HCT116 (cell line): Measurements from ENCODE around the gene DOHH. TPM values are rescaled to one million over a fixed set of nuclear protein-coding genes. Genes with fewer than 3 reads are reported as not detected.

Source experiments
- ATAC-seq: fragments of 200-7000 bp; cut with Tn5 transposase; 2 replicates; pipeline ENCODE4 v1.9.1; 2020; ENCODE audit warnings: mild to moderate bottlenecking, moderate library complexity
- BruUV-seq: library from RNA; stranded (reverse); fragments of 400-500 nt; replicated peaks from 2 replicates; lab custom pipeline; 2021; lab: Mats Ljungman, UMichigan
- CTCF ChIA-PET: fragments of 300-600 bp; sonication (Branson Sonifier 250); formaldehyde crosslinking; loops from one replicate; lab custom pipeline; 2021; ENCODE audit warnings: antibody characterized with exemption; lab: Charles Lee
- POLR2A ChIA-PET: fragments of 300-600, 350-600 bp; sonication (Branson Sonifier 250); formaldehyde crosslinking; loops from one replicate; lab custom pipeline; 2021; ENCODE audit warnings: antibody characterized with exemption; lab: Charles Lee
- RAD21 ChIA-PET, 2 experiments: fragments of 300-600 bp; sonication (Branson Sonifier 250); formaldehyde crosslinking; loops; one replicate each; lab custom pipeline; 2023; ENCODE audit warnings: low total read pairs in 2 of 2; ENCODE audit not compliant: uncharacterized antibody in 2 of 2, unreplicated experiment in 2 of 2, low non-redundant PET in 1 of 2; lab: Charles Lee
- DNase-seq: peaks from one replicate; pipeline ENCODE4 v3.0.0-alpha.2; 2010; ENCODE audit warnings: low read depth, low spot score
- H2AFZ ChIP-seq: fragments of 200-600 bp; shearing (Covaris generic), sonication (generic); 2 replicates; pipeline ENCODE4 v1.6.1; 2017; ENCODE audit warnings: low read depth, mixed run types, mixed read lengths, antibody characterized with exemption, low read length; ENCODE audit not compliant: poor library complexity, severe bottlenecking
- H3K27ac ChIP-seq: 2 replicates; pipeline ENCODE4 v1.5.1; 2012; ENCODE audit warnings: low read depth, low read length
- H3K27me3 ChIP-seq: fragments of 200-600 bp; sonication (generic); 2 replicates; pipeline ENCODE4 v1.6.1; 2016; ENCODE audit warnings: mixed run types, low read length, mixed read lengths; ENCODE audit not compliant: insufficient read depth
- H3K36me3 ChIP-seq, 2 experiments: fragments of 200-500 bp in 1 of 2; fragments of 200-600 bp in 1 of 2; sonication (Bioruptor generic) in 1 of 2; sonication (generic) in 1 of 2; 2 replicates each; pipeline versions ENCODE4 v1.5.1 to v1.6.1; 2014 to 2016; ENCODE audit warnings: low read length in 2 of 2, inconsistent platforms in 1 of 2, mixed read lengths in 1 of 2, mixed run types in 1 of 2; ENCODE audit not compliant: insufficient read depth in 2 of 2, control insufficient read depth in 1 of 2
- H3K4me1 ChIP-seq, 2 experiments: fragments of 200-600 bp in 1 of 2; sonication (generic) in 1 of 2; 2 replicates each; pipeline versions ENCODE4 v1.5.1 to v1.6.1; 2012 to 2017; ENCODE audit warnings: low read length in 2 of 2, inconsistent platforms in 1 of 2, mild to moderate bottlenecking in 1 of 2, mixed read lengths in 1 of 2, mixed run types in 1 of 2, moderate library complexity in 1 of 2; ENCODE audit not compliant: insufficient read depth in 2 of 2, control insufficient read depth in 1 of 2
- H3K4me2 ChIP-seq: fragments of 200-600 bp; sonication (generic); 2 replicates; pipeline ENCODE4 v1.6.1; 2017; ENCODE audit warnings: mixed run types, low read length, mixed read lengths
- H3K4me3 ChIP-seq, 2 experiments: fragments of 200-600 bp in 1 of 2; sonication (generic) in 1 of 2; replicated peaks in 1 of 2; 2 replicates each; pipeline ENCODE4 v1.5.1; 2011 to 2016; ENCODE audit warnings: low read length in 2 of 2, control low read depth in 1 of 2, low read depth in 1 of 2, mild to moderate bottlenecking in 1 of 2, mixed read lengths in 1 of 2, mixed run types in 1 of 2
- H3K79me2 ChIP-seq: fragments of 200-600 bp; sonication (generic); 2 replicates; pipeline ENCODE4 v1.6.1; 2017; ENCODE audit warnings: mild to moderate bottlenecking, mixed run types, low read length, moderate library complexity, mixed read lengths; ENCODE audit not compliant: insufficient read depth
- H3K9ac ChIP-seq: fragments of 200-600 bp; sonication (generic); 2 replicates; pipeline ENCODE4 v1.6.1; 2016; ENCODE audit warnings: low read length, mixed read lengths
- H3K9me2 ChIP-seq: fragments of 200-600 bp; sonication (generic), shearing (Covaris generic); 2 replicates; pipeline ENCODE4 v1.6.1; 2017; ENCODE audit warnings: mixed run types, mild to moderate bottlenecking, moderate library complexity; ENCODE audit not compliant: insufficient read depth
- H3K9me3 ChIP-seq, 2 experiments: fragments of 200-500 bp in 1 of 2; fragments of 200-600 bp in 1 of 2; sonication (Bioruptor generic) in 1 of 2; sonication (generic) in 1 of 2; 2 replicates each; pipeline ENCODE4 v1.6.1; 2014 to 2017; ENCODE audit warnings: low read length in 2 of 2, mixed read lengths in 2 of 2, inconsistent platforms in 1 of 2, low read depth in 1 of 2, mild to moderate bottlenecking in 1 of 2, mixed run types in 1 of 2, moderate library complexity in 1 of 2; ENCODE audit not compliant: control insufficient read depth in 1 of 2, insufficient read depth in 1 of 2
- H4K20me1 ChIP-seq: fragments of 200-600 bp; sonication (generic), shearing (Covaris generic); 2 replicates; pipeline ENCODE4 v1.6.1; 2017; ENCODE audit warnings: mixed run types, mild to moderate bottlenecking, moderate library complexity; ENCODE audit not compliant: insufficient read depth
- CBX3 ChIP-seq: IDR thresholded peaks from 2 replicates; pipeline ENCODE4 v1.6.1; 2012; ENCODE audit warnings: low read depth
- CEBPB ChIP-seq: IDR thresholded peaks from 2 replicates; pipeline ENCODE4 v1.6.1; 2012; ENCODE audit warnings: low read depth
- JUND ChIP-seq: IDR thresholded peaks from 2 replicates; pipeline ENCODE4 v1.6.1; 2012
- MAX ChIP-seq: IDR thresholded peaks from 2 replicates; pipeline ENCODE4 v1.6.1; 2012
- POLR2A ChIP-seq: IDR thresholded peaks from 2 replicates; pipeline ENCODE4 v1.7.0; 2011; ENCODE audit warnings: borderline replicate concordance; ENCODE audit not compliant: insufficient read depth, insufficient read length; ENCODE audit errors: extremely low read depth
- POLR2AphosphoS5 ChIP-seq: IDR thresholded peaks from 2 replicates; pipeline ENCODE4 v1.6.1; 2011; ENCODE audit warnings: mild to moderate bottlenecking, low read depth, low read length, moderate library complexity
- RAD21 ChIP-seq: IDR thresholded peaks from 2 replicates; pipeline ENCODE4 v1.6.1; 2012; ENCODE audit warnings: low read depth, mild to moderate bottlenecking
- SRF ChIP-seq: IDR thresholded peaks from 2 replicates; pipeline ENCODE4 v1.6.1; 2012; ENCODE audit warnings: low read depth
- TCF7L2 ChIP-seq: IDR thresholded peaks from 2 replicates; pipeline ENCODE4 v1.7.0; 2011; ENCODE audit warnings: borderline replicate concordance, inconsistent platforms; ENCODE audit not compliant: insufficient read depth, insufficient read length; ENCODE audit errors: extremely low read depth
- YY1 ChIP-seq: IDR thresholded peaks from 2 replicates; pipeline ENCODE4 v1.6.1; 2011; ENCODE audit warnings: low read length, low read depth, moderate library complexity, mild to moderate bottlenecking; ENCODE audit not compliant: insufficient replicate concordance; ENCODE audit errors: extremely low read depth
- ZFX ChIP-seq: fragments of 450-650 bp; IDR thresholded peaks from 2 replicates; pipeline ENCODE4 v1.6.1; 2017
- ZNF274 ChIP-seq: fragments of 200-500 bp; sonication (Bioruptor generic); IDR thresholded peaks from 2 replicates; pipeline ENCODE4 v1.6.1; 2014; ENCODE audit warnings: mild to moderate bottlenecking, low read depth, low read length, inconsistent platforms
- intact Hi-C: fragments of 100-400 bp; cut with micrococcal nuclease; formaldehyde crosslinking; loops from 2 replicates; pipeline ENCODE4 v1.10.0; 2022
- total RNA-seq: library from RNA; stranded (reverse); gene quantifications from one replicate; pipeline ENCODE4 v1.2.1, GENCODE V29; 2021; ENCODE audit not compliant: unreplicated experiment
- TF ChIP-seq, protein P1 (sequence below), 3 experiments: fragments of 200-600 bp in 1 of 3; sonication (generic) in 1 of 3; IDR thresholded peaks in 2 of 3; conservative IDR thresholded peaks in 1 of 3; 2 replicates each; pipeline ENCODE4 v1.5.1; 2012 to 2017; ENCODE audit warnings: low read depth in 2 of 3, low read length in 2 of 3, antibody characterized with exemption in 1 of 3, borderline replicate concordance in 1 of 3, control low read depth in 1 of 3, mild to moderate bottlenecking in 1 of 3, mixed read lengths in 1 of 3, mixed run types in 1 of 3, moderate library complexity in 1 of 3; ENCODE audit not compliant: insufficient read depth in 1 of 3
- TF ChIP-seq, protein P2 (sequence below): IDR thresholded peaks from 2 replicates; pipeline ENCODE4 v1.6.1; 2012; ENCODE audit warnings: low read depth

DOHH gene
- total RNA-seq, 1 experiment from 2014 or later: 20.9 TPM

- intact Hi-C loops: no loop called here
- TF ChIP-seq MAX: no peak
- TF ChIP-seq POLR2AphosphoS5: no peak
- TF ChIP-seq ZNF274: no peak
- no peak for TF ChIP-seq YY1
- TF ChIP-seq CBX3: no peak
- TF ChIP-seq, protein P1, sequence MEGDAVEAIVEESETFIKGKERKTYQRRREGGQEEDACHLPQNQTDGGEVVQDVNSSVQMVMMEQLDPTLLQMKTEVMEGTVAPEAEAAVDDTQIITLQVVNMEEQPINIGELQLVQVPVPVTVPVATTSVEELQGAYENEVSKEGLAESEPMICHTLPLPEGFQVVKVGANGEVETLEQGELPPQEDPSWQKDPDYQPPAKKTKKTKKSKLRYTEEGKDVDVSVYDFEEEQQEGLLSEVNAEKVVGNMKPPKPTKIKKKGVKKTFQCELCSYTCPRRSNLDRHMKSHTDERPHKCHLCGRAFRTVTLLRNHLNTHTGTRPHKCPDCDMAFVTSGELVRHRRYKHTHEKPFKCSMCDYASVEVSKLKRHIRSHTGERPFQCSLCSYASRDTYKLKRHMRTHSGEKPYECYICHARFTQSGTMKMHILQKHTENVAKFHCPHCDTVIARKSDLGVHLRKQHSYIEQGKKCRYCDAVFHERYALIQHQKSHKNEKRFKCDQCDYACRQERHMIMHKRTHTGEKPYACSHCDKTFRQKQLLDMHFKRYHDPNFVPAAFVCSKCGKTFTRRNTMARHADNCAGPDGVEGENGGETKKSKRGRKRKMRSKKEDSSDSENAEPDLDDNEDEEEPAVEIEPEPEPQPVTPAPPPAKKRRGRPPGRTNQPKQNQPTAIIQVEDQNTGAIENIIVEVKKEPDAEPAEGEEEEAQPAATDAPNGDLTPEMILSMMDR (IDR thresholded peaks at IDR 0.05 in 2 of 3, conservative IDR thresholded peaks at IDR 0.05 in 1 of 3; ENCODE audit: borderline replicate concordance in 1 of 3, insufficient read depth in 1 of 3, low read depth in 2 of 3, low read length in 2 of 3): no peak
- no peak for TF ChIP-seq SRF
- no peak for TF ChIP-seq CEBPB
- TF ChIP-seq JUND: no peak
- TF ChIP-seq TCF7L2: no peak
- TF ChIP-seq, protein P2, sequence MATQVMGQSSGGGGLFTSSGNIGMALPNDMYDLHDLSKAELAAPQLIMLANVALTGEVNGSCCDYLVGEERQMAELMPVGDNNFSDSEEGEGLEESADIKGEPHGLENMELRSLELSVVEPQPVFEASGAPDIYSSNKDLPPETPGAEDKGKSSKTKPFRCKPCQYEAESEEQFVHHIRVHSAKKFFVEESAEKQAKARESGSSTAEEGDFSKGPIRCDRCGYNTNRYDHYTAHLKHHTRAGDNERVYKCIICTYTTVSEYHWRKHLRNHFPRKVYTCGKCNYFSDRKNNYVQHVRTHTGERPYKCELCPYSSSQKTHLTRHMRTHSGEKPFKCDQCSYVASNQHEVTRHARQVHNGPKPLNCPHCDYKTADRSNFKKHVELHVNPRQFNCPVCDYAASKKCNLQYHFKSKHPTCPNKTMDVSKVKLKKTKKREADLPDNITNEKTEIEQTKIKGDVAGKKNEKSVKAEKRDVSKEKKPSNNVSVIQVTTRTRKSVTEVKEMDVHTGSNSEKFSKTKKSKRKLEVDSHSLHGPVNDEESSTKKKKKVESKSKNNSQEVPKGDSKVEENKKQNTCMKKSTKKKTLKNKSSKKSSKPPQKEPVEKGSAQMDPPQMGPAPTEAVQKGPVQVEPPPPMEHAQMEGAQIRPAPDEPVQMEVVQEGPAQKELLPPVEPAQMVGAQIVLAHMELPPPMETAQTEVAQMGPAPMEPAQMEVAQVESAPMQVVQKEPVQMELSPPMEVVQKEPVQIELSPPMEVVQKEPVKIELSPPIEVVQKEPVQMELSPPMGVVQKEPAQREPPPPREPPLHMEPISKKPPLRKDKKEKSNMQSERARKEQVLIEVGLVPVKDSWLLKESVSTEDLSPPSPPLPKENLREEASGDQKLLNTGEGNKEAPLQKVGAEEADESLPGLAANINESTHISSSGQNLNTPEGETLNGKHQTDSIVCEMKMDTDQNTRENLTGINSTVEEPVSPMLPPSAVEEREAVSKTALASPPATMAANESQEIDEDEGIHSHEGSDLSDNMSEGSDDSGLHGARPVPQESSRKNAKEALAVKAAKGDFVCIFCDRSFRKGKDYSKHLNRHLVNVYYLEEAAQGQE: no peak
- TF ChIP-seq RAD21: no peak
- TF ChIP-seq POLR2A: no peak
- TF ChIP-seq ZFX: no peak
- TF ChIP-seq, all 23 proteins: peak for 0
- H3K36me3 ChIP-seq: peaks cover 13 to 39% of the 10 kb centered on the region in 2 experiments
- peaks cover 3% of the 10 kb centered on the region; the same call in 1 of the 2 replicates for H4K20me1 ChIP-seq
- ATAC-seq (no peak), DNase-seq (no peak)
- ChIA-PET CTCF (no interaction called here), POLR2A (no interaction called here), RAD21 (no interaction called here)
- no peak overlapping the region for H3K9ac ChIP-seq
- peaks cover 0 to 4% of the 10 kb centered on the region in 2 experiments; a peak in 1 of 4 replicates for H3K4me1 ChIP-seq
- no peak overlapping the region for H3K27ac ChIP-seq
- no peak overlapping the region for H2AFZ ChIP-seq
- no peaks in the 10 kb centered on the region for H3K9me3 ChIP-seq
- no peak overlapping the region for H3K4me3 ChIP-seq
- no peaks in the 10 kb centered on the region for H3K9me2 ChIP-seq
- BruUV-seq: no TSS peak
- peaks cover 11% of the 10 kb centered on the region; the same call in 1 of the 2 replicates for H3K79me2 ChIP-seq
- no peak overlapping the region for H3K4me2 ChIP-seq
- no peaks in the 10 kb centered on the region for H3K27me3 ChIP-seq
These were observed 45.0 kb downstream of the DOHH start for GRCh38 chr19:3455393-3455955.
